HFFc6 (cell line): ENCODE data around the gene NLRP5. TPM values are rescaled to one million over a fixed set of nuclear protein-coding genes. Genes with fewer than 3 reads are reported as not detected.

Source experiments
- DNase-seq: peaks from one replicate; pipeline ENCODE4 v3.0.0-alpha.2; 2018
- H3K27ac Mint-ChIP-seq: 2 replicates; pipeline ENCODE4 v1.8.0; 2020; ENCODE audit warnings: mild to moderate bottlenecking, mixed read lengths
- H3K27me3 Mint-ChIP-seq: 2 replicates; pipeline ENCODE4 v1.8.0; 2021; ENCODE audit warnings: mild to moderate bottlenecking, moderate library complexity, mixed read lengths; ENCODE audit not compliant: insufficient read depth
- H3K36me3 Mint-ChIP-seq: 2 replicates; pipeline ENCODE4 v1.8.0; 2021; ENCODE audit warnings: low read depth, mixed read lengths
- H3K4me1 Mint-ChIP-seq: 2 replicates; pipeline ENCODE4 v1.8.0; 2020; ENCODE audit warnings: low read depth, mixed read lengths
- H3K4me3 Mint-ChIP-seq: 2 replicates; pipeline ENCODE4 v1.8.0; 2020; ENCODE audit warnings: mild to moderate bottlenecking, moderate library complexity, mixed read lengths
- H3K9me3 Mint-ChIP-seq: 2 replicates; pipeline ENCODE4 v1.8.0; 2020; ENCODE audit warnings: mild to moderate bottlenecking, mixed read lengths
- CTCF ChIP-seq: fragments of 200-600 bp; sonication (generic); IDR thresholded peaks from 2 replicates; pipeline ENCODE4 v1.5.0; 2021; ENCODE audit warnings: antibody characterized with exemption, mild to moderate bottlenecking
- total RNA-seq, 6 experiments: library from RNA; stranded (reverse); fragmentation: NEBNext Ultra II Directional; extraction: Animal tissue kit (Norgen Biotek cat#: 25700); gene quantifications; 2 replicates in 1 of 6; 3 replicates in 5 of 6; pipeline ENCODE4 v1.2.3, GENCODE V29; 2021

NLRP5 gene
- total RNA-seq, 6 experiments from 2014 or later: not detected

- no peaks in the 10 kb centered on the region for H3K4me1 Mint-ChIP-seq
- no peaks in the 10 kb centered on the region; the same call in 1 of the 2 replicates for H3K27me3 Mint-ChIP-seq
- H3K36me3 Mint-ChIP-seq: no peaks in the 10 kb centered on the region
- no peak for DNase-seq
- TF ChIP-seq CTCF: no peak
- no peak overlapping the region for H3K27ac Mint-ChIP-seq
- peaks cover 37% of the 10 kb centered on the region for H3K9me3 Mint-ChIP-seq
- no peak overlapping the region for H3K4me3 Mint-ChIP-seq
Observed at GRCh38 chr19:55958356-55958755, 28.2 kb upstream of the NLRP5 start.

DNA sequence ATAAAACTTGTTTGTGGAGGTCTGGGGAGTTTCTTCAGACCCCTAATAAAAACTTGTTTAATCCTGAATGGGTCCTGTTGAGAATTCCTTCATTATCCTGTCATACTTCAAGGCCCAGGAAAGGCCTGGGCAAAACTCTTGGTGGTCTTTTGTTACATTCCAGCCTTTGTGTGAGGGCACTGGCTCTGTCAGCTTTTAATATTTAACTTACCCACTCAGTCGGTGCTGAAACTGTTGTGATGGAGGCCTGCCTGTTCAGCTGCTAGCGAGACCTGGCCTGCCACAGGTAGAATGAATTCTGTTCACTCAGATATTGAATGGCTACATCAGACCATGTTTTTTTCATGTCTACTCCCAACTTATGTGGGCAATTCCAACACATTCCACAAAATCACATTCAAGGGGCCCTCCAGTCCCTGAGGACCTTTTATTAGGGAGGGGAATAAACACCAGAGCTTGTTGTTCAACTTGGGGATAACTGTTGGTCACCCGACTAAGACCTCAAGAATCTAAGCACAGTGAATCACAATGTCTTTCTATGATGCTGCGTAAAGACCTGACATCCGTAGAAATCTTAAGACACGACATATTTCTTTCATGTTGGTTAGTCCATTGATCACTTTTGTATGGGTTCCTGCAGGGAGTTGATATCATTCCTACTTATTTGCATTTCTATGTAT is 26.4 kb upstream of the NLRP5 start:
- no peaks in the 10 kb centered on the region; the same call in 1 of the 2 replicates for H3K36me3 Mint-ChIP-seq
- no peak for DNase-seq
- H3K9me3 Mint-ChIP-seq: peaks cover 39% of the 10 kb centered on the region
- no peak for TF ChIP-seq CTCF
- no peaks in the 10 kb centered on the region; the same call in 1 of the 2 replicates for H3K27me3 Mint-ChIP-seq
- H3K4me3 Mint-ChIP-seq: no peak overlapping the region
- H3K4me1 Mint-ChIP-seq: no peaks in the 10 kb centered on the region
- no peak overlapping the region for H3K27ac Mint-ChIP-seq

- TF ChIP-seq CTCF: no peak
- no peak for DNase-seq
- Mint-ChIP-seq H3K4me1 (no peaks in the 10 kb centered on the region), H3K27me3 (no peaks in the 10 kb centered on the region; the same call in 1 of the 2 replicates), H3K9me3 (peaks cover 39% of the 10 kb centered on the region), H3K4me3 (no peak overlapping the region), H3K36me3 (no peaks in the 10 kb centered on the region; the same call in 1 of the 2 replicates), H3K27ac (no peak overlapping the region)
Observed at GRCh38 chr19:55962186-55962585, 24.4 kb upstream of the NLRP5 start.

- H3K4me3 Mint-ChIP-seq: no peak overlapping the region
Observed at GRCh38 chr19:55973982-55974381, 12.6 kb upstream of the NLRP5 start.

GRCh38 chr19:55980415-55980814 is 6.2 kb upstream of the NLRP5 start:
- no peak overlapping the region for H3K4me3 Mint-ChIP-seq
- no peak for DNase-seq
- peaks cover 5% of the 10 kb centered on the region; the same call in 1 of the 2 replicates for H3K36me3 Mint-ChIP-seq
- TF ChIP-seq CTCF: no peak
- peaks cover 67% of the 10 kb centered on the region for H3K9me3 Mint-ChIP-seq
- H3K27ac Mint-ChIP-seq: no peak overlapping the region
- H3K27me3 Mint-ChIP-seq: no peaks in the 10 kb centered on the region; the same call in 1 of the 2 replicates
- H3K4me1 Mint-ChIP-seq: no peaks in the 10 kb centered on the region

More at GRCh38 chr19:55973982-55974381, 12.6 kb upstream of the NLRP5 start:
- H3K27me3 Mint-ChIP-seq: no peaks in the 10 kb centered on the region; the same call in 1 of the 2 replicates
- no peak overlapping the region for H3K27ac Mint-ChIP-seq
- H3K9me3 Mint-ChIP-seq: peaks cover 69% of the 10 kb centered on the region
- no peak for TF ChIP-seq CTCF
- no peak for DNase-seq
- no peaks in the 10 kb centered on the region for H3K4me1 Mint-ChIP-seq
- H3K36me3 Mint-ChIP-seq: peaks cover 5% of the 10 kb centered on the region; the same call in 1 of the 2 replicates
